ENCODE data around the gene MARK3.

DNA sequence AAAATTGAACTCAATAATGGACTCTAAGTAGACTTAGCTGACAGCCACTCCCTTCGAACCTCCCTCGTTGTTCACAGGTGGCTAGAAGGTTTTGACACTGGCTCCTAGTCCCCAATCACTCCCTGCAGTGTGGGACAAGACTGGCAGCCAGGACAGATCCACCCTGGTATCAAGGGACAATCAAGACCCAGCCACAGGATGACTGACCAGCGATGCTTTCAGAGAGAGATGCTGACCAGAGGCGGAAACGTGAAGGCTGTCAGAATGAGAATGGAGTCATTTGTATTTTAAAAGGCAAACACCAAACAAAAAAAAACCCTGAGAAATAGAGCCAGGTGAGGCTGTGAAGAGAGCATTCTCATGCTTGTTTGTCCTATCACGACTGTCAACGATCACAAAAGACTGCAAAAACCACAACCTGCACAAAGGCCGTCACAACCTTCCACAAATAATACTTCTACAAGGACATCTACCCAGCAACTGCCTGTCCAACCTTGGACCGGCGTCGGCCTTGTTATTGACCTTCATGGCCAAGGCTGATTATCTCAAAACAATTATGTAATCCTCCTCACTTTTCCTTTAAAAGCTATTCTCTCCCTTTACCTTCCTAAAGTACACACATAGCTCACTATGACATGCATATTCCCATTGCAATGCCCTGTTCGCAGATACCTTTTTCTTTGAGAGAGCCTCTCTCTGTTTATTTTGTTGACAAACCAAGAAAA is 38.0 kb upstream of the MARK3 start:
- TF ChIP-seq CTCF (IDR thresholded peaks at IDR 0.05) (no peak), POLR2A (IDR thresholded peaks at IDR 0.05) (no peak)
